ENCODE measurements around the gene PLCG1. TPM values are rescaled to one million over a fixed set of nuclear protein-coding genes. Genes with fewer than 3 reads are reported as not detected.

PLCG1 gene
- total RNA-seq, 1 experiment from 2014 or later: 64.1 TPM

- H3K9me2 ChIP-seq (ENCODE audit: insufficient read depth): no peaks in the 10 kb centered on the region
- no peak overlapping the region for H3K4me3 ChIP-seq
- BruUV-seq (replicated peaks): no TSS peak
- H3F3A ChIP-seq (ENCODE audit: insufficient read depth, low read depth): peaks cover 75% of the 10 kb centered on the region
- TF ChIP-seq EZH2 (IDR thresholded peaks at IDR 0.05; ENCODE audit: low read depth): no peak
- no peak for TF ChIP-seq CTCF (conservative IDR thresholded peaks at IDR 0.05)
- ChIA-PET CTCF (no interaction called here), POLR2A (ENCODE audit: unreplicated experiment) (no interaction called here)
- H3K4me1 ChIP-seq (replicated peaks; ENCODE audit: insufficient read depth): peaks cover 13% of the 10 kb centered on the region
- no peak overlapping the region for H3K27ac ChIP-seq
- no peaks in the 10 kb centered on the region for H3K27me3 ChIP-seq (ENCODE audit: insufficient read depth, low read depth)
- intact Hi-C loops (cut with micrococcal nuclease; ENCODE audit: unreplicated experiment): no loop called here
- H3K79me2 ChIP-seq (ENCODE audit: low read depth): peaks cover 12% of the 10 kb centered on the region; the same call in 1 of the 2 replicates
- H4K20me1 ChIP-seq (ENCODE audit: insufficient read depth): 0 out of 2 replicates have a peak, but pooled peaks cover 9% of the 10 kb centered on the region
- no peak for DNase-seq
- H2AFZ ChIP-seq: no peak overlapping the region
- H3K4me2 ChIP-seq: no peak overlapping the region
- H3K36me3 ChIP-seq (ENCODE audit: low read depth): peaks cover 36% of the 10 kb centered on the region
- H3K9me3 ChIP-seq (ENCODE audit: insufficient read depth, low read depth): no peaks in the 10 kb centered on the region
Observed at GRCh38 chr20:41091927-41092326, 45.4 kb upstream of the PLCG1 start.

- no peak for DNase-seq
Observed at GRCh38 chr20:41094353-41095055, 42.8 kb upstream of the PLCG1 start.

More at GRCh38 chr20:41094353-41095055, 42.8 kb upstream of the PLCG1 start:
- no peak overlapping the region for H3K4me3 ChIP-seq
- H3K9me3 ChIP-seq (ENCODE audit: insufficient read depth, low read depth): no peaks in the 10 kb centered on the region
- peaks cover 66% of the 10 kb centered on the region for H3F3A ChIP-seq (ENCODE audit: insufficient read depth, low read depth)
- H3K4me1 ChIP-seq (replicated peaks; ENCODE audit: insufficient read depth): no peaks in the 10 kb centered on the region
- no TSS peak for BruUV-seq (replicated peaks)
- H3K4me2 ChIP-seq: no peak overlapping the region
- CTCF ChIA-PET: interaction anchor here (0.6 to 2.1 kb wide), 4 partner anchors 55 to 128 kb away, joined by 3 to 27 read pairs (median 5); no protein-coding TSS in a partner anchor
- no peak overlapping the region for H3K27ac ChIP-seq
- 0 out of 2 replicates have a peak, but pooled peaks cover 2% of the 10 kb centered on the region for H3K79me2 ChIP-seq (ENCODE audit: low read depth)
- peaks cover 48% of the 10 kb centered on the region for H3K36me3 ChIP-seq (ENCODE audit: low read depth)
- POLR2A ChIA-PET (ENCODE audit: unreplicated experiment): interaction anchor here (0.7 kb wide), 1 partner anchor 11 kb away, joined by 12 read pairs; no protein-coding TSS in a partner anchor
- no peak for TF ChIP-seq CTCF (conservative IDR thresholded peaks at IDR 0.05)
- TF ChIP-seq EZH2 (IDR thresholded peaks at IDR 0.05; ENCODE audit: low read depth): no peak
- H2AFZ ChIP-seq: no peak overlapping the region
- no peaks in the 10 kb centered on the region for H3K9me2 ChIP-seq (ENCODE audit: insufficient read depth)
- 0 out of 2 replicates have a peak, but pooled peaks cover 9% of the 10 kb centered on the region for H4K20me1 ChIP-seq (ENCODE audit: insufficient read depth)
- H3K27me3 ChIP-seq (ENCODE audit: insufficient read depth, low read depth): no peaks in the 10 kb centered on the region
- intact Hi-C loops (cut with micrococcal nuclease; ENCODE audit: unreplicated experiment): loop anchor here (1.0 kb wide), 2 partner anchors 104 to 126 kb away; no protein-coding TSS in a partner anchor
